ENCODE measurements around the gene SAMSN1.
"Not testable (repeated sequence)": the region's sequence is repeated elsewhere in the genome, so short reads cannot be mapped to it uniquely, and the experiment has no call there.

Gene SAMSN1

GRCh38 chr21:14513804-14514203, 32.3 kb downstream of the SAMSN1 start:
- Histone ChIP-seq H4K20me1 (ENCODE audit: insufficient read depth, low read length) (no peaks in the 10 kb centered on the region), H3K9ac (ENCODE audit: low read length) (no peak overlapping the region), H3K27me3 (ENCODE audit: insufficient read depth, low read length) (no peaks in the 10 kb centered on the region), H3F3A (ENCODE audit: insufficient read depth, low read length) (no peaks in the 10 kb centered on the region), H3K79me2 (ENCODE audit: insufficient read depth, low read length) (no peaks in the 10 kb centered on the region), H3K4me3 (ENCODE audit: low read depth, low read length, poor library complexity, severe bottlenecking) (no peak overlapping the region), H3K9me3 (ENCODE audit: low read length) (peaks cover 6% of the 10 kb centered on the region), H3K9me2 (ENCODE audit: low read depth, low read length) (no peaks in the 10 kb centered on the region), H3K4me2 (ENCODE audit: low read length) (no peak overlapping the region), H3K4me1 (ENCODE audit: insufficient read depth, low read length, severe bottlenecking) (no peaks in the 10 kb centered on the region), H2AFZ (ENCODE audit: low read length) (no peak overlapping the region), H3K27ac (ENCODE audit: low read depth, low read length, poor library complexity, severe bottlenecking) (no peak overlapping the region), H3K36me3 (ENCODE audit: insufficient read depth, low read length) (peaks cover 26% of the 10 kb centered on the region)
- TF ChIP-seq CTCF (IDR thresholded peaks at IDR 0.05; ENCODE audit: low read length) = no peak
- TF ChIP-seq EZH2 (IDR thresholded peaks at IDR 0.05; ENCODE audit: borderline replicate concordance, low read length) = no peak

GRCh38 chr21:14506859-14507457, 39.2 kb downstream of the SAMSN1 start:
- not testable (repeated sequence) for H4K20me1 ChIP-seq (ENCODE audit: insufficient read depth, low read length); H3K27me3 ChIP-seq (ENCODE audit: insufficient read depth, low read length); H3K4me2 ChIP-seq (ENCODE audit: low read length); H2AFZ ChIP-seq (ENCODE audit: low read length); H3K9me3 ChIP-seq (ENCODE audit: low read length); H3K4me3 ChIP-seq (ENCODE audit: low read depth, low read length, poor library complexity, severe bottlenecking); H3K9me2 ChIP-seq (ENCODE audit: low read depth, low read length); H3K9ac ChIP-seq (ENCODE audit: low read length); H3F3A ChIP-seq (ENCODE audit: insufficient read depth, low read length); H3K4me1 ChIP-seq (ENCODE audit: insufficient read depth, low read length, severe bottlenecking); H3K79me2 ChIP-seq (ENCODE audit: insufficient read depth, low read length); H3K27ac ChIP-seq (ENCODE audit: low read depth, low read length, poor library complexity, severe bottlenecking)
- H3K36me3 ChIP-seq (ENCODE audit: insufficient read depth, low read length) = peaks cover 51% of the 10 kb centered on the region

GRCh38 chr21:14500873-14501272, 45.2 kb downstream of the SAMSN1 start:
- no peaks in the 10 kb centered on the region for H3K9me3 ChIP-seq (ENCODE audit: low read length)
- H3K4me2 ChIP-seq (ENCODE audit: low read length) = no peak overlapping the region
- TF ChIP-seq CTCF (IDR thresholded peaks at IDR 0.05; ENCODE audit: low read length) = no peak
- H3K36me3 ChIP-seq (ENCODE audit: insufficient read depth, low read length) = peaks cover 57% of the 10 kb centered on the region
- H3K4me1 ChIP-seq (ENCODE audit: insufficient read depth, low read length, severe bottlenecking) = no peaks in the 10 kb centered on the region
- no peak overlapping the region for H3K27ac ChIP-seq (ENCODE audit: low read depth, low read length, poor library complexity, severe bottlenecking)
- H2AFZ ChIP-seq (ENCODE audit: low read length) = no peak overlapping the region
- no peaks in the 10 kb centered on the region for H4K20me1 ChIP-seq (ENCODE audit: insufficient read depth, low read length)
- H3K9ac ChIP-seq (ENCODE audit: low read length) = no peak overlapping the region
- H3K27me3 ChIP-seq (ENCODE audit: insufficient read depth, low read length) = no peaks in the 10 kb centered on the region
- H3K9me2 ChIP-seq (ENCODE audit: low read depth, low read length) = no peaks in the 10 kb centered on the region
- H3K4me3 ChIP-seq (ENCODE audit: low read depth, low read length, poor library complexity, severe bottlenecking) = no peak overlapping the region
- no peaks in the 10 kb centered on the region for H3K79me2 ChIP-seq (ENCODE audit: insufficient read depth, low read length)
- H3F3A ChIP-seq (ENCODE audit: insufficient read depth, low read length) = no peaks in the 10 kb centered on the region

GRCh38 chr21:14499316-14499715, 46.8 kb downstream of the SAMSN1 start:
- Histone ChIP-seq H3K79me2 (ENCODE audit: insufficient read depth, low read length) (no peaks in the 10 kb centered on the region), H3K9me3 (ENCODE audit: low read length) (no peaks in the 10 kb centered on the region), H4K20me1 (ENCODE audit: insufficient read depth, low read length) (no peaks in the 10 kb centered on the region), H3K4me1 (ENCODE audit: insufficient read depth, low read length, severe bottlenecking) (no peaks in the 10 kb centered on the region), H3K4me2 (ENCODE audit: low read length) (no peak overlapping the region), H3F3A (ENCODE audit: insufficient read depth, low read length) (no peaks in the 10 kb centered on the region), H3K9me2 (ENCODE audit: low read depth, low read length) (no peaks in the 10 kb centered on the region), H3K4me3 (ENCODE audit: low read depth, low read length, poor library complexity, severe bottlenecking) (no peak overlapping the region), H2AFZ (ENCODE audit: low read length) (no peak overlapping the region), H3K36me3 (ENCODE audit: insufficient read depth, low read length) (peaks cover 54% of the 10 kb centered on the region), H3K27me3 (ENCODE audit: insufficient read depth, low read length) (no peaks in the 10 kb centered on the region), H3K9ac (ENCODE audit: low read length) (no peak overlapping the region), H3K27ac (ENCODE audit: low read depth, low read length, poor library complexity, severe bottlenecking) (no peak overlapping the region)
- TF ChIP-seq CTCF (IDR thresholded peaks at IDR 0.05; ENCODE audit: low read length) (no peak), EZH2 (IDR thresholded peaks at IDR 0.05; ENCODE audit: borderline replicate concordance, low read length) (no peak)

Data from OCI-LY1 (cell line).